ENCODE measurements around the gene CHTF18.

CHTF18 gene

GRCh38 chr16:820748-821147 is 32.3 kb downstream of the CHTF18 start:
- Histone ChIP-seq H2AFZ (ENCODE audit: low read depth, low read length, severe bottlenecking) (no peak overlapping the region), H3K4me2 (ENCODE audit: low read depth, low read length, poor library complexity, severe bottlenecking) (no peak overlapping the region), H3K79me2 (ENCODE audit: insufficient read depth, low read length) (no peaks in the 10 kb centered on the region), H3K4me3 (ENCODE audit: insufficient read depth, low read length, poor library complexity, severe bottlenecking) (no peak overlapping the region), H4K20me1 (ENCODE audit: low read depth, low read length) (no peaks in the 10 kb centered on the region), H3K9me2 (replicated peaks; ENCODE audit: insufficient read depth, low read length) (no peaks in the 10 kb centered on the region), H3K27me3 (ENCODE audit: low read length) (no peaks in the 10 kb centered on the region), H3K36me3 (ENCODE audit: low read length) (no peaks in the 10 kb centered on the region), H3K27ac (ENCODE audit: low read depth, low read length) (no peak overlapping the region), H3F3A (ENCODE audit: insufficient read depth) (no peaks in the 10 kb centered on the region), H3K9ac (ENCODE audit: low read length) (no peak overlapping the region), H3K9me3 (ENCODE audit: insufficient read depth, low read length) (no peaks in the 10 kb centered on the region)
- TF ChIP-seq CTCF (IDR thresholded peaks at IDR 0.05; ENCODE audit: insufficient read depth, low read length, poor library complexity, severe bottlenecking), result no peak
- no peak for TF ChIP-seq EZH2phosphoT487 (conservative IDR thresholded peaks at IDR 0.05; ENCODE audit: low read length)

DNA sequence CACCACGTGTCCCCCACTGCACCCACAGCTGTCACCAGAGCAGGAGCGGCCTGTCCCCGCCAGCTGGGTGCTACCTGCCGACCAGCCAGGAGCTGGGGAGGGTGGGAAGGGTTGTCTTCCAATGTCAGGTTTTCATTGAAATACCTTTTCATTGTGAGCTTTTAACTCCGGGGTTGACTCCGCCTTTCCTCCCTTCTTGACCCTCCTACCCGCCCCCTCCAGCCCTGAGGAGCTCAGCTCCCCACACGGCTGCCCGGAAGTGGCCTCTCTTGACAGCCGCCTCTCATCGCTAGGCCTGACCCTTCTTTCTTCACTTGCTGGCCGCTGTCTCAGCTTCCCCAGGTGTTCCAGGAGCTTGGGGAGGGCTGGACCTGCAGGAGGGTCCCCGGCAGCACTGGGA is 33.3 kb downstream of the CHTF18 start:
- Histone ChIP-seq H3K4me2 (ENCODE audit: low read depth, low read length, poor library complexity, severe bottlenecking) (no peak overlapping the region), H3K27ac (ENCODE audit: low read depth, low read length) (no peak overlapping the region), H3K9me2 (replicated peaks; ENCODE audit: insufficient read depth, low read length) (no peaks in the 10 kb centered on the region), H3K79me2 (ENCODE audit: insufficient read depth, low read length) (no peaks in the 10 kb centered on the region), H3K9me3 (ENCODE audit: insufficient read depth, low read length) (no peaks in the 10 kb centered on the region), H4K20me1 (ENCODE audit: low read depth, low read length) (no peaks in the 10 kb centered on the region), H2AFZ (ENCODE audit: low read depth, low read length, severe bottlenecking) (no peak overlapping the region), H3K36me3 (ENCODE audit: low read length) (no peaks in the 10 kb centered on the region), H3K4me3 (ENCODE audit: insufficient read depth, low read length, poor library complexity, severe bottlenecking) (no peak overlapping the region), H3F3A (ENCODE audit: insufficient read depth) (no peaks in the 10 kb centered on the region), H3K9ac (ENCODE audit: low read length) (no peak overlapping the region), H3K27me3 (ENCODE audit: low read length) (no peaks in the 10 kb centered on the region)
- TF ChIP-seq EZH2phosphoT487 (conservative IDR thresholded peaks at IDR 0.05; ENCODE audit: low read length) (no peak), CTCF (IDR thresholded peaks at IDR 0.05; ENCODE audit: insufficient read depth, low read length, poor library complexity, severe bottlenecking) (no peak)

- no peak overlapping the region for H3K9ac ChIP-seq (ENCODE audit: low read length)
- no peaks in the 10 kb centered on the region for H3K9me2 ChIP-seq (replicated peaks; ENCODE audit: insufficient read depth, low read length)
- H3K27me3 ChIP-seq (ENCODE audit: low read length), result no peaks in the 10 kb centered on the region
- no peak overlapping the region for H3K4me3 ChIP-seq (ENCODE audit: insufficient read depth, low read length, poor library complexity, severe bottlenecking)
- no peaks in the 10 kb centered on the region for H3K79me2 ChIP-seq (ENCODE audit: insufficient read depth, low read length)
- no peak overlapping the region for H3K4me2 ChIP-seq (ENCODE audit: low read depth, low read length, poor library complexity, severe bottlenecking)
- H3K9me3 ChIP-seq (ENCODE audit: insufficient read depth, low read length), result no peaks in the 10 kb centered on the region
- H2AFZ ChIP-seq (ENCODE audit: low read depth, low read length, severe bottlenecking), result no peak overlapping the region
- H3K27ac ChIP-seq (ENCODE audit: low read depth, low read length), result no peak overlapping the region
- TF ChIP-seq CTCF (IDR thresholded peaks at IDR 0.05; ENCODE audit: insufficient read depth, low read length, poor library complexity, severe bottlenecking) (no peak), EZH2phosphoT487 (conservative IDR thresholded peaks at IDR 0.05; ENCODE audit: low read length) (no peak)
- H4K20me1 ChIP-seq (ENCODE audit: low read depth, low read length), result no peaks in the 10 kb centered on the region
- H3K36me3 ChIP-seq (ENCODE audit: low read length), result no peaks in the 10 kb centered on the region
- H3F3A ChIP-seq (ENCODE audit: insufficient read depth), result no peaks in the 10 kb centered on the region
These were observed 33.9 kb downstream of the CHTF18 start for GRCh38 chr16:822174-822908.
